ENCODE measurements around the gene FHIP2A.
A peak's percentile ranks its signal among the peaks of the same experiment; 100 is the strongest.

Gene FHIP2A

GRCh38 chr10:114816308-114816707 is 5.3 kb upstream of the FHIP2A start:
- no peak for DNase-seq (ENCODE audit: extremely low read depth, insufficient read length)
- no peak for TF ChIP-seq CTCF (IDR thresholded peaks at IDR 0.05; ENCODE audit: insufficient read depth, low read length, poor library complexity, severe bottlenecking)
- Histone ChIP-seq H3K36me3 (ENCODE audit: control insufficient read depth, insufficient read depth, low read length) (no peaks in the 10 kb centered on the region), H3K27me3 (replicated peaks; ENCODE audit: control insufficient read depth, insufficient read depth, low read length) (no peaks in the 10 kb centered on the region), H3K4me3 (replicated peaks; ENCODE audit: low read depth, low read length) (no peak overlapping the region)

- no peaks in the 10 kb centered on the region for H3K27me3 ChIP-seq (replicated peaks; ENCODE audit: control insufficient read depth, insufficient read depth, low read length)
- no peak for TF ChIP-seq CTCF (IDR thresholded peaks at IDR 0.05; ENCODE audit: insufficient read depth, low read length, poor library complexity, severe bottlenecking)
- H3K4me3 ChIP-seq (replicated peaks; ENCODE audit: low read depth, low read length) = no peak overlapping the region
- H3K36me3 ChIP-seq (ENCODE audit: control insufficient read depth, insufficient read depth, low read length) = no peaks in the 10 kb centered on the region
- DNase-seq (ENCODE audit: extremely low read depth, insufficient read length) = no peak
Observed at GRCh38 chr10:114819322-114819721, 2.3 kb upstream of the FHIP2A start.

GRCh38 chr10:114821915-114822443 is 399 bp downstream of the FHIP2A start:
- Histone ChIP-seq H3K36me3 (ENCODE audit: control insufficient read depth, insufficient read depth, low read length) (no peaks in the 10 kb centered on the region), H3K4me3 (replicated peaks; ENCODE audit: low read depth, low read length) (peak overlapping the region; percentile 88), H3K27me3 (replicated peaks; ENCODE audit: control insufficient read depth, insufficient read depth, low read length) (no peaks in the 10 kb centered on the region)
- no peak for DNase-seq (ENCODE audit: extremely low read depth, insufficient read length)
- no peak for TF ChIP-seq CTCF (IDR thresholded peaks at IDR 0.05; ENCODE audit: insufficient read depth, low read length, poor library complexity, severe bottlenecking)

- peak; percentile 65 for DNase-seq (ENCODE audit: extremely low read depth, insufficient read length)
- no peak for TF ChIP-seq CTCF (IDR thresholded peaks at IDR 0.05; ENCODE audit: insufficient read depth, low read length, poor library complexity, severe bottlenecking)
- Histone ChIP-seq H3K27me3 (replicated peaks; ENCODE audit: control insufficient read depth, insufficient read depth, low read length) (no peaks in the 10 kb centered on the region), H3K4me3 (replicated peaks; ENCODE audit: low read depth, low read length) (peak overlapping the region; percentile 88), H3K36me3 (ENCODE audit: control insufficient read depth, insufficient read depth, low read length) (no peaks in the 10 kb centered on the region)
Observed at GRCh38 chr10:114822444-114823076, 980 bp downstream of the FHIP2A start.

GRCh38 chr10:114823077-114823463 is 1.5 kb downstream of the FHIP2A start:
- DNase-seq (ENCODE audit: extremely low read depth, insufficient read length) = no peak
- Histone ChIP-seq H3K36me3 (ENCODE audit: control insufficient read depth, insufficient read depth, low read length) (no peaks in the 10 kb centered on the region), H3K4me3 (replicated peaks; ENCODE audit: low read depth, low read length) (peak overlapping the region; percentile 88), H3K27me3 (replicated peaks; ENCODE audit: control insufficient read depth, insufficient read depth, low read length) (no peaks in the 10 kb centered on the region)
- no peak for TF ChIP-seq CTCF (IDR thresholded peaks at IDR 0.05; ENCODE audit: insufficient read depth, low read length, poor library complexity, severe bottlenecking)

Measured in GM06990 (cell line).